Measurements from ENCODE around the gene ATF3.

The ATF3 gene

DNA sequence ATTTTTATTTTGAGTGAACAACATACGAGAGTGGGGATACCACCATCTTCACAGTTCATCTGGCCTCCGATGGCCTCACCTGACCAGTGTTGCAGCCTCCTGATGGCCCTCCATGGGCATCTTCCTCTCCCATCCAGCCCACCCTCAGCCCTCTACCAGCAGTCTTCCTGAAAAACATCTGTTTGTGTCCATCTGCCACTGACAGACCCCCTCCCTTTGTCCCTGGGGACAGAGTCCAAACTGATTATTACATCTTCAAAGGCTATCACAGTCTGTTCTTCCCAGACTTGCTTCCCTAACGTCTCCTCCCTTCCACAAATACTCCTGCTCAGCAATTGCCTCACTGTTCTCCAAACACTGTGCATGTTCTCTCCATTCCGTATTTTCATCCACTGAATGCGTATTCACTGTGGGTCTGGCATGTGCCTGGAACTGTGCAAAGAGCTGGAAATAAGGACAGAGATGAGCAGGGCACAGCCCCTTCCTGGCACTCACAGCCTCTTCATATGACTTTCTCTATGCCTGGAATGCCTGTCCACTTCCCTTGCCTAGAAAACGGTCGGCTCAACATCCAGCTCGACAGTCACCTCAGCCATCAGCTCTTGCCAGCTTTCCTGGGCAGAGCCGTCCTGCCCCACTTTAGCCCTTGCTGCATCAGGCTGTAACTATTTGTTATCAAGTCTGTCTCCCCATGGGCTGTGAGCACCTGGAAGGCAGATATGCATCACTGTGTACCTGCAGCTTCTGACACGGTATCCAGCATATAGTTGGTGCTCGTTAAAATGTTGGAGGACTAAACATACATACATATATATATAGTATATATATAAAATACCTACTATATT is 8.3 kb upstream of the ATF3 start:
- TF ChIP-seq CTCF (IDR thresholded peaks at IDR 0.05; ENCODE audit: borderline replicate concordance, control extremely low read depth, extremely low read depth, insufficient read depth, missing control alignments), result no peak
- DNase-seq (ENCODE audit: low spot score), result no peak
- in situ Hi-C loops (cut with MboI; ENCODE audit: low sequenced_read_pairs, unreplicated experiment), result no loop called here

DNA sequence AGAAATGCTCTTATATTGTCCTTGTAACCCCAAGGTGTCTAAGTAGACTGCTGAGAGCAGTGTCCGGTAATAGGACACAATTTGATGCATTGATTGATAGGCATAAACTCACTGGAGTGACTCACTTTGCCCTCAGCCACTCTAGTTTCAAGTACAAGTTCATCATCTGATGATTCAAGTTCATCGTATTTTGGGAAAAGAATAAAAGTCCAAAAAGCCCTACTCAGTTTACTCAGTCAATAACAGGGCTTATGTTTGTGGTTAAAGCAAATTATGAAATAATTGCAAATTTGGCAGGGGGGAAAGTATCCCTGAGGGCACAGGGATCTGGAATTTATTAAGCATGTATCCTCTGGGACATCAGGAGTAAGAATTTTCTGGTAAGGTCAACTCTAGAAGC is 7.6 kb upstream of the ATF3 start:
- no peak for TF ChIP-seq CTCF (IDR thresholded peaks at IDR 0.05; ENCODE audit: borderline replicate concordance, control extremely low read depth, extremely low read depth, insufficient read depth, missing control alignments)
- in situ Hi-C loops (cut with MboI; ENCODE audit: low sequenced_read_pairs, unreplicated experiment), result no loop called here
- DNase-seq (ENCODE audit: low spot score), result no peak

DNA sequence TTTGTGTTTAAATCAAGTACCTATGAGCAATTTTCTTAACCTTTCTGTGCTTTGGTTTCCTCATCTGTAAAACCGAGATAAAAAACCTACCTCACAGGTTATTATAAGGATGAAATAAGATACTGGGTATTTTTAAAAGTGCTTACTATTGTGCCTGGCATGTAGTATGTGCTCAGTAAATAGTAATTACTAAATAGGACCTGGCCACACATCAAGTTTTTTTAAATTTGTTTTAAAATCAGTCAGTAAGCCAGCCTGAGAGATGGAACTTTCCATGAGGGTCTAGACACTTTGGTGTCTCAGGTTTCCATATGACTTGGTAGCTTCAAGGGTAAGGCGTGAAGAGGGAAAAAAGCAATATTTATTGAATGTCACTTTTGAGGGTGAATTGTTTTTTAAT is 7.0 kb upstream of the ATF3 start:
- TF ChIP-seq CTCF (IDR thresholded peaks at IDR 0.05; ENCODE audit: borderline replicate concordance, control extremely low read depth, extremely low read depth, insufficient read depth, missing control alignments), result no peak
- no peak for DNase-seq (ENCODE audit: low spot score)
- in situ Hi-C loops (cut with MboI; ENCODE audit: low sequenced_read_pairs, unreplicated experiment), result no loop called here

DNA sequence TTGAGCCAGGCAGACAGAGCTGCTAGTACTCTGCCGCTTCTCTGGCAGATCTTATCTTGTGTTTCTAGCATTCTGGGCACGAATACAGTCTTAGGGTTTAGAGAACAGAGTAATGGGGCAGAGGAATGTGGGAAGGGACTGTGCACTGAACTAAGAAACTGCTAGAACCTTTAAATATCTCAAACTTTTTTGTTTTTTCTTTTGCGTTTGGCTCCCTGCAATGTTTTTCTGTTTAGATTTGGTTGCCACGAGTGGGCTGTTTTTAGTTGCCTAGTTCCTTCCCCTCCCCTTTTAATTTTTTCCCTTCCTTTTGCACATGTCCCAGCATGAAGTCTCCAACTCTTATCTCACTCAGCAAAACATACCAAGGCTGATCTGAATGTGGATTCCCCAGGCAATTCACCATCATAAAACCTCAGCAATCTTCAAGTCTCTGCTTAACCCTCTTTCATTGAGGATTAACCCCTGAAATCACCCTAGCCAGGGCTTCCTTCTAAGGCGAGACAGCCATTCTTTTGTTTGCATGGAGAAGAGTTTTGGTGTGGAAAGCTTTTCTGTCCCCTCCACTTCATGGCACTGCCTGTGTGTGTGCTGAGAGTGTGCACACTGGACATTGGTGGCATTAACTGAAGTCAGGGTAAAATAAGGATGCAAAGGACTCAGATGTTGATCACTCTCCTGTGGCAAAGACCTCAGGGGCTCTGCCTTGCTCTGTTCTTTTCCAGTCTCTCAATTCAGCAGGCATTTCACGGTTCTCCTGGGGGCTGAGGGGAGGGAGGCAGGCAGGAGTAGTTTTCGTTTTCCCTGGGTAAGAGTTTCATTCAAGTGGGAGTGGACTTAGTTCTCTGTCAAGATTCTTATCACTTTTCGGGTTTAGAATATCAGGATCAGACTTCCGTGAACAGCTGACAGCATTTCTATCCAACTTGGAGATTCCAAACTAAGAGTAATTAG is 2.8 kb upstream of the ATF3 start:
- TF ChIP-seq CTCF (IDR thresholded peaks at IDR 0.05; ENCODE audit: borderline replicate concordance, control extremely low read depth, extremely low read depth, insufficient read depth, missing control alignments), result no peak
- in situ Hi-C loops (cut with MboI; ENCODE audit: low sequenced_read_pairs, unreplicated experiment), result no loop called here
- no peak for DNase-seq (ENCODE audit: low spot score)

DNA sequence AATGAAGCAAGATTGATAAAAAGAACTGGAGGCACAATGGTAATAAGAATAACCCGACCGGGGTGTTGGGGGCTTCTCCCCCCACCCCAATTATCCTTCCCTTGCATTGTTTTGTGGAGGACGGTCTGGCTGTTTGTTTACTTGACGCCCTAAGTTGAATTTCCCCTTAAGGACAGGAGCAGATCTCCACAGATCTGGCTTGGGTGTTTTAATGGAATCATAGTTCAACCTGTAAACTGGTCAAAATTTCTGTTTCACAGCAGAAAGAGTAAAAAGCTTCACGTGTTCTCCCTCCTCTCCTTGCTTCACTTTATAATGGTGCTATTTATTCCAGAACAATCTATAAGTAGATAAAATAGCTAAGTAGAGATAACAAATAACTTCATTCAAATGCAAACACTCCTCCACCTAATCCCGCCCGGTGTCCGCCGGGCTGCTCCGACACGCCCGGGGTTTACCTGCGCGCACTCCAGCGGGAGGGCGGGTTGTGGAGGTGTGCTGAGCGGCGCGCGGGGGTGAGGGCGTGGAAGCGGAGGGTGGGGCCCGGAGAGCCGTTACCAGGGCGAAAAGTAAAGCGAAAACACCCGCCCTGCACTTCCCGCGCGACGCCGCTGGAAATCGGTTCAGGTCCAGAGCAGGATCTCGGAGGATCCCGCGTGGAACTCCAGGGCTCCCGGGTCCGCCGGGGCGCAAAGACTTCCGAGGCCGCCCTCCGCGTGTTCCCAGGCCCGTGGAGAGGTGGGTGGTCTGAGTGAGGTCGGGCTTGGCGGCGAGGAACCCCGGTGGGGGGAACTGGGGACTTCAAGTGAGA is 2.0 kb upstream of the ATF3 start:
- no peak for TF ChIP-seq CTCF (IDR thresholded peaks at IDR 0.05; ENCODE audit: borderline replicate concordance, control extremely low read depth, extremely low read depth, insufficient read depth, missing control alignments)
- in situ Hi-C loops (cut with MboI; ENCODE audit: low sequenced_read_pairs, unreplicated experiment), result no loop called here
- peak; percentile 45 for DNase-seq (ENCODE audit: low spot score)

Measured in GM13976 (cell line).